Measurements from ENCODE around the gene NLGN1. TPM values are rescaled to one million over a fixed set of nuclear protein-coding genes. Genes with fewer than 3 reads are reported as not detected.

NLGN1 gene
- total and polyA plus RNA-seq, 2 of the 13 experiments (the other 11 are each of a cell fraction or from before 2014, with no cell fraction given), result not detected

DNA sequence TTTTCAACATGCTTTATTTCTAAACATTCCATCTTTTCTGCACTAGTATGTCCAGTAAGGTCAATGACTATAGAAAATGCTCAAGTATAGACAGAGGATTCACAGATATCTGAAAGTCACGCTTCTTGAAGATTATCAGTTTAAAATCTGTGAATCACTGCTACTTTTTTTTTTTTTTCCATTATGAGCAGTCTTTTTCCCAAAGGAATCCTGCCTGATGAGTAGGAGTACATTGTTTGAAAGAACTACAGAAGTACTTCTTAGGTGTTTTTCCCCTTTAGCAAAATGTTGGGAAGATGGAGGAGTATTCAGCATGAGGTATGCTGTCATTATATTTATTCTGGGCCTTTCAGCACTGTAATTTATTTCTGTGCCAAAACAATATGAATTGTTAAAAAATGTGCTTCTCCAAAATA is 266.2 kb downstream of the NLGN1 start:
- ATAC-seq (no peak), DNase-seq (ENCODE audit: low spot score) (no peak), FAIRE-seq (no peak)
- Histone ChIP-seq H4K20me1 (ENCODE audit: insufficient read depth, low read length) (no peaks in the 10 kb centered on the region), H3K79me2 (ENCODE audit: insufficient read depth, low read length) (no peaks in the 10 kb centered on the region), H3K27ac (ENCODE audit: extremely low read length, insufficient read depth, low read length) (no peak overlapping the region), H3K27me3 (ENCODE audit: control insufficient read depth in 1 of 2, insufficient read depth in 2 of 2, low read length in 2 of 2) (no peaks in the 10 kb centered on the region), H3K9me3 (ENCODE audit: low read length) (no peaks in the 10 kb centered on the region), H3K4me3 (replicated peaks in 1 of 3; ENCODE audit: insufficient read depth in 1 of 3, low read depth in 2 of 3, low read length in 3 of 3) (no peak overlapping the region), H3K9ac (ENCODE audit: insufficient read depth, low read depth, low read length) (no peak overlapping the region), H3K4me2 (ENCODE audit: low read depth, low read length) (no peak overlapping the region), H3K36me3 (replicated peaks in 1 of 2; ENCODE audit: control insufficient read depth in 1 of 2, insufficient read depth in 2 of 2, low read length in 2 of 2) (no peaks in the 10 kb centered on the region), H3K4me1 (ENCODE audit: insufficient read depth, low read length) (no peaks in the 10 kb centered on the region), H2AFZ (ENCODE audit: low read length) (no peak overlapping the region)
- WGBS (ENCODE audit: low lambda C conversion rate), result 0% methylated on average over 1 of the region's 1 CpG
- in situ Hi-C loops (cut with HindIII; ENCODE audit: extremely low pct_ligation_motif_present, low pct_unique_long_range_greater_than_20kb) (no loop called here), intact Hi-C loops (cut with micrococcal nuclease; ENCODE audit: unreplicated experiment) (no loop called here)
- CTCF ChIA-PET (ENCODE audit: low intra/inter-chr PET ratio, low total read pairs), result no interaction called here
- TF ChIP-seq EP300 (IDR thresholded peaks at IDR 0.05; ENCODE audit: low read depth in 2 of 2, low read length in 2 of 2) (no peak), EP300 (CRISPR knock-in tag; IDR thresholded peaks at IDR 0.05; ENCODE audit: borderline replicate concordance) (no peak), U2AF2 (IDR thresholded peaks at IDR 0.05; ENCODE audit: low read depth, low read length) (no peak), ZNF660 (CRISPR knock-in tag; IDR thresholded peaks at IDR 0.05; ENCODE audit: borderline replicate concordance, low read depth) (no peak), NONO (IDR thresholded peaks at IDR 0.05) (no peak), NONO (CRISPR knock-in tag; conservative IDR thresholded peaks at IDR 0.05) (no peak), GTF2F1 (IDR thresholded peaks at IDR 0.05; ENCODE audit: low read length) (no peak), IRF2 (CRISPR knock-in tag; IDR thresholded peaks at IDR 0.05) (no peak), ZNF780A (CRISPR knock-in tag; IDR thresholded peaks at IDR 0.05) (no peak), STAT5B (CRISPR knock-in tag; IDR thresholded peaks at IDR 0.05) (no peak), NAIF1 (CRISPR knock-in tag; IDR thresholded peaks at IDR 0.05; ENCODE audit: borderline replicate concordance) (no peak), MAZ (IDR thresholded peaks at IDR 0.05; ENCODE audit: borderline replicate concordance, low read depth, low read length) (no peak), MAZ (CRISPR knock-in tag; IDR thresholded peaks at IDR 0.05; ENCODE audit: low read depth) (no peak), NFE2L2 (IDR thresholded peaks at IDR 0.05; ENCODE audit: low read length) (no peak), ZNF446 (CRISPR knock-in tag; IDR thresholded peaks at IDR 0.05) (no peak), JDP2 (CRISPR knock-in tag; IDR thresholded peaks at IDR 0.05; ENCODE audit: borderline replicate concordance) (no peak), ZNF441 (CRISPR knock-in tag; IDR thresholded peaks at IDR 0.05; ENCODE audit: borderline replicate concordance) (no peak)
- TF ChIP-seq, protein P1, sequence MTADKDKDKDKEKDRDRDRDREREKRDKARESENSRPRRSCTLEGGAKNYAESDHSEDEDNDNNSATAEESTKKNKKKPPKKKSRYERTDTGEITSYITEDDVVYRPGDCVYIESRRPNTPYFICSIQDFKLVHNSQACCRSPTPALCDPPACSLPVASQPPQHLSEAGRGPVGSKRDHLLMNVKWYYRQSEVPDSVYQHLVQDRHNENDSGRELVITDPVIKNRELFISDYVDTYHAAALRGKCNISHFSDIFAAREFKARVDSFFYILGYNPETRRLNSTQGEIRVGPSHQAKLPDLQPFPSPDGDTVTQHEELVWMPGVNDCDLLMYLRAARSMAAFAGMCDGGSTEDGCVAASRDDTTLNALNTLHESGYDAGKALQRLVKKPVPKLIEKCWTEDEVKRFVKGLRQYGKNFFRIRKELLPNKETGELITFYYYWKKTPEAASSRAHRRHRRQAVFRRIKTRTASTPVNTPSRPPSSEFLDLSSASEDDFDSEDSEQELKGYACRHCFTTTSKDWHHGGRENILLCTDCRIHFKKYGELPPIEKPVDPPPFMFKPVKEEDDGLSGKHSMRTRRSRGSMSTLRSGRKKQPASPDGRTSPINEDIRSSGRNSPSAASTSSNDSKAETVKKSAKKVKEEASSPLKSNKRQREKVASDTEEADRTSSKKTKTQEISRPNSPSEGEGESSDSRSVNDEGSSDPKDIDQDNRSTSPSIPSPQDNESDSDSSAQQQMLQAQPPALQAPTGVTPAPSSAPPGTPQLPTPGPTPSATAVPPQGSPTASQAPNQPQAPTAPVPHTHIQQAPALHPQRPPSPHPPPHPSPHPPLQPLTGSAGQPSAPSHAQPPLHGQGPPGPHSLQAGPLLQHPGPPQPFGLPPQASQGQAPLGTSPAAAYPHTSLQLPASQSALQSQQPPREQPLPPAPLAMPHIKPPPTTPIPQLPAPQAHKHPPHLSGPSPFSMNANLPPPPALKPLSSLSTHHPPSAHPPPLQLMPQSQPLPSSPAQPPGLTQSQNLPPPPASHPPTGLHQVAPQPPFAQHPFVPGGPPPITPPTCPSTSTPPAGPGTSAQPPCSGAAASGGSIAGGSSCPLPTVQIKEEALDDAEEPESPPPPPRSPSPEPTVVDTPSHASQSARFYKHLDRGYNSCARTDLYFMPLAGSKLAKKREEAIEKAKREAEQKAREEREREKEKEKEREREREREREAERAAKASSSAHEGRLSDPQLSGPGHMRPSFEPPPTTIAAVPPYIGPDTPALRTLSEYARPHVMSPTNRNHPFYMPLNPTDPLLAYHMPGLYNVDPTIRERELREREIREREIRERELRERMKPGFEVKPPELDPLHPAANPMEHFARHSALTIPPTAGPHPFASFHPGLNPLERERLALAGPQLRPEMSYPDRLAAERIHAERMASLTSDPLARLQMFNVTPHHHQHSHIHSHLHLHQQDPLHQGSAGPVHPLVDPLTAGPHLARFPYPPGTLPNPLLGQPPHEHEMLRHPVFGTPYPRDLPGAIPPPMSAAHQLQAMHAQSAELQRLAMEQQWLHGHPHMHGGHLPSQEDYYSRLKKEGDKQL (CRISPR knock-in tag; IDR thresholded peaks at IDR 0.05; ENCODE audit: low read depth), result no peak
- TF ChIP-seq, protein P2, sequence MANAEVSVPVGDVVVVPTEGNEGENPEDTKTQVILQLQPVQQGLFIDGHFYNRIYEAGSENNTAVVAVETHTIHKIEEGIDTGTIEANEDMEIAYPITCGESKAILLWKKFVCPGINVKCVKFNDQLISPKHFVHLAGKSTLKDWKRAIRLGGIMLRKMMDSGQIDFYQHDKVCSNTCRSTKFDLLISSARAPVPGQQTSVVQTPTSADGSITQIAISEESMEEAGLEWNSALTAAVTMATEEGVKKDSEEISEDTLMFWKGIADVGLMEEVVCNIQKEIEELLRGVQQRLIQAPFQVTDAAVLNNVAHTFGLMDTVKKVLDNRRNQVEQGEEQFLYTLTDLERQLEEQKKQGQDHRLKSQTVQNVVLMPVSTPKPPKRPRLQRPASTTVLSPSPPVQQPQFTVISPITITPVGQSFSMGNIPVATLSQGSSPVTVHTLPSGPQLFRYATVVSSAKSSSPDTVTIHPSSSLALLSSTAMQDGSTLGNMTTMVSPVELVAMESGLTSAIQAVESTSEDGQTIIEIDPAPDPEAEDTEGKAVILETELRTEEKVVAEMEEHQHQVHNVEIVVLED (CRISPR knock-in tag; IDR thresholded peaks at IDR 0.05; ENCODE audit: borderline replicate concordance), result no peak
- no TSS peak for BruUV-seq (replicated peaks)
- POLR2A ChIA-PET, result no interaction called here
